AG04449 (cell line): Measurements from ENCODE around the gene RINT1.
A peak's percentile ranks its signal among the peaks of the same experiment; 100 is the strongest.
"Not testable (repeated sequence)": the region's sequence is repeated elsewhere in the genome, so short reads cannot be mapped to it uniquely, and the experiment has no call there.

ENCODE experiments used
- CTCF ChIA-PET: fragments of 350-600 bp; formaldehyde crosslinking; extraction: SDS; loops from one replicate; lab custom pipeline; 2021; ENCODE audit warnings: antibody characterized with exemption; lab: Yijun Ruan, JAX
- POLR2A ChIA-PET: fragments of 400-600, 350-600 bp; formaldehyde crosslinking; extraction: SDS; loops from one replicate; lab custom pipeline; 2020; ENCODE audit warnings: antibody characterized with exemption, inconsistent platforms; lab: Yijun Ruan, JAX
- DNase-seq: peaks from one replicate; pipeline ENCODE4 v3.0.0-alpha.2; 2010; ENCODE audit warnings: low read depth, low spot score
- H3K4me3 ChIP-seq: 2 replicates; pipeline ENCODE4 v1.5.1; 2011; ENCODE audit warnings: low read depth, mild to moderate bottlenecking, control low read depth, low read length
- CTCF ChIP-seq: IDR thresholded peaks from one replicate; pipeline ENCODE4 v1.5.1; 2011; ENCODE audit warnings: mild to moderate bottlenecking, moderate library complexity, low read length, control low read depth, inconsistent platforms; ENCODE audit not compliant: insufficient read depth; ENCODE audit errors: missing control alignments

The RINT1 gene

DNA sequence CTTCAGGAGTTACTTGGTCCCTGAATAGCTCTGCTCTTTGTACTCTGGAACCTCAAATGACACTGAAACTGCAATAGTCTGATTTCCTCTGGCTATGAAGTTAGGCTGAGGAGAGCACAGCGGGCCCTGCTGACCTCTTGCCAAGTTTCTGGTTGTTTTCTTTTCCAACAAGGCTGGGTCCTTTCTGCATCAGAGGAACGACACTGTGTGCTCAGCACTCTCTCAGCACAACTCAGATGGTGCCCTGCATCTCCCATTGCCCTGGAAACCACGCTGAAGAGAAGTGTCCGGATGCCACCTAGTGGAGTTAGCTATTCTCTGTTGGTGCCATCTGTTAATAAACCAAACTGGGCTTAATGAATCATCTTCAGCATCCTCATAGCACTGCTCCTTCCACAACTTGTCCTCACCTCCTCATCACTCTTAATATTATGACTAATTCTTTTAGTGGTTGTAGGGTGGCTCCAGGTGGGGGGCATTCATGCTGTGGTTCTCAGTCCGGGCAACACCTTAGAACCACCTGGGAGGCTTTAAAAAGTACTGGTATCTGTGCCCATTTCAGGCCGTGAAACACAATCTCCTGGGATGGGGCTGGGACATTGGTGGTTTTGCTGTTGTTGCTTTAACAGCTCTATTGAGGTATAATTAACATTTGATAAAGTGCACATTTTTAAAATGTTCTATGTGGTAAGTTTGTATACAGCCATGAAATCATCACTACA lies 57.5 kb downstream of the RINT1 start:
- DNase-seq = peak; percentile 23
- H3K4me3 ChIP-seq = no peak overlapping the region
- CTCF ChIA-PET = interaction anchor here (0.6 to 1.6 kb wide), 20 partner anchors 8 to 667 kb away, joined by 3 to 12 read pairs (median 3); partner anchors contain the start of gene EFCAB10
- peak; percentile 78 for TF ChIP-seq CTCF
- POLR2A ChIA-PET = interaction anchor here (0.6 kb wide), 1 partner anchor 71 kb away, joined by 3 read pairs; no protein-coding TSS in a partner anchor

- CTCF ChIA-PET = interaction anchor here (0.9 to 1.2 kb wide), 4 partner anchors 12 to 452 kb away, joined by 3 read pairs; no protein-coding TSS in a partner anchor
- TF ChIP-seq CTCF = no peak
- POLR2A ChIA-PET = no interaction called here
Observed at GRCh38 chr7:105590793-105591192, 58.8 kb downstream of the RINT1 start.

DNA sequence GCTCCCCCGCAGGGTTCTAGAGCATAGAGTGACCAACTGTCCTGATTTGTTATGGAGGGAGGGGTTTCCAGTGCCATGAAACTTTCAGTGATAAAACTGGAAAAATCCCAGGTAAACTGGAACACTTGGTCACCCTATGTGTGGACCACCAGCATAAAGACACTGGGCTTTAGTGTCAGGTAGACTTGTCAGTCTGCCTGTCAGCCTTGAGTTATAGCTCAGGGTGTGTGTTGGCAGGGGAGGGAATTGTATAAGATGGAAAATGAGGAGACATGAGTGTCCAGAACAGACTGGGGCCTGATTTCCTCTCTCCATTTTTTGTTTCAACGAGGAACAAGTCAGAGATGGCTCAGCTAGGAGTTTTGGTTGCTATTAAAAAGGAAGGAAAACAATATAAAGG lies 59.5 kb downstream of the RINT1 start:
- no peak overlapping the region for H3K4me3 ChIP-seq
- TF ChIP-seq CTCF = no peak
- POLR2A ChIA-PET = no interaction called here
- CTCF ChIA-PET = interaction anchor here (0.9 to 1.2 kb wide), 5 partner anchors 11 to 451 kb away, joined by 3 to 4 read pairs (median 3); no protein-coding TSS in a partner anchor
- DNase-seq = no peak

More at GRCh38 chr7:105590793-105591192, 58.8 kb downstream of the RINT1 start:
- no peak for DNase-seq
- no peak overlapping the region for H3K4me3 ChIP-seq

DNA sequence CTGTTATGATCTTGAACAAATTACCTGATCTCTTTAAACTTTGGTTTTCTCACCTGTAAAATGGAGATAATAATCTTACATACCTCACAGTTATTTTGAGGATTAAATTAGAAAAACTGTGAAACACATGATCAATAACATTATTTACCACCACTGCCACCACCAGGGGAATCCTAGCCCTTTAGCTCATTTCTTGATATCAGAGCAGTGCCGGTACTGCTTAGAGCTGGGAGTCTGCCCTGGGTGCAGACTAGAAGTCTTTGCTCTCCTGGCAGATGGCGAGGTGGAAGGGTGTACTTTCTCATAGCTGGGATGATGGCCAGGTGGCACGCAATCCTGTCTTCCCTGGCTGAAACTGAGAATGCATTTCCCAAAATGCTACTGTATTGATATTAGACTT lies 62.0 kb downstream of the RINT1 start:
- DNase-seq = no peak
- CTCF ChIA-PET = interaction anchor here (1.1 to 2.3 kb wide), 7 partner anchors 9 to 448 kb away, joined by 3 to 7 read pairs (median 5); partner anchors contain the start of gene EFCAB10
- POLR2A ChIA-PET = no interaction called here
- H3K4me3 ChIP-seq = no peak overlapping the region
- no peak for TF ChIP-seq CTCF

DNA sequence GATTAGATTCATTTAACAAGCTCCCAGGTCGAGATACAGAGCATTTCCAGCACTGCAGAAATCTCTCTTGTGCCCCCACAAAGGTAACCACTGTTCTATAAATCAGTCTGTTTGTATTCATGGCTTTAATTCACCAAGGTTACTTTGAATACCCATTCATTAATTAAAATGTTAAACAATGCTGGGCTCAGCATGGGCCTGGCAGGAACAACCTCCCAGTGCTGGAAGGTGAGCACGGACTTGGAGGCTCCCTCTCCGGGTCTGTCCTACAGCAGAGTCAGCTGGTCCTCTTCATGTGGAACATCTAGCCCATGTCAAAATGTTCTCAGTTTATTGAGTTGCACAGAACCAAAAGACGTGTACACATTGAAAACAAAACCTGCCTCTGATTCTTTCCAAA lies 64.9 kb downstream of the RINT1 start:
- DNase-seq = no peak
- no peak overlapping the region for H3K4me3 ChIP-seq
- ChIA-PET POLR2A (no interaction called here), CTCF (no interaction called here)
- TF ChIP-seq CTCF = no peak

DNA sequence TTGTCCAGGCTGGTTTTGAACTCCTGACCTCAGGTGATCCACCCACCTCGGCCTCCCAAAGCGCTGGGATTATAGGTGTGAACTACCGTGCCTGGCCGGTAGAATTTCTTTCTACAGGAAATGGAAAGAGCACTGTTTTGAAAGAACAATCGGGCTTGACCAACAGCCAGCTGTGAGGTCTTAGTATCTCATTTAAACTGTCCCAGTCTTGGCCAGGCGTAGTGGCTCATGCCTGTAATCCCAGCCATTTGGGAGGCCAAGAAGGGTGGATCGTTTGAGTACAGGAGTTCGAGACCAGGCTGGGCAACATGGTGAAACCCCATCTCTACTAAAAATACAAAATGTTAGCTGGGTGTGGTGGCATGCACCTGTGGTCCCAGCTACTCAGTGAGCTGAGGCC lies 67.1 kb downstream of the RINT1 start:
- POLR2A ChIA-PET, H3K4me3 ChIP-seq, DNase-seq: not testable (repeated sequence)
- CTCF ChIA-PET = interaction anchor here (0.7 kb wide), 1 partner anchor 10 kb away, joined by 3 read pairs; no protein-coding TSS in a partner anchor
